ENCODE measurements around the gene ZNF638. TPM values are rescaled to one million over a fixed set of nuclear protein-coding genes. Genes with fewer than 3 reads are reported as not detected.

The ZNF638 gene
- polyA plus RNA-seq, 1 of the 3 experiments (the other 2 are of a cell fraction): 28.1 TPM

DNA sequence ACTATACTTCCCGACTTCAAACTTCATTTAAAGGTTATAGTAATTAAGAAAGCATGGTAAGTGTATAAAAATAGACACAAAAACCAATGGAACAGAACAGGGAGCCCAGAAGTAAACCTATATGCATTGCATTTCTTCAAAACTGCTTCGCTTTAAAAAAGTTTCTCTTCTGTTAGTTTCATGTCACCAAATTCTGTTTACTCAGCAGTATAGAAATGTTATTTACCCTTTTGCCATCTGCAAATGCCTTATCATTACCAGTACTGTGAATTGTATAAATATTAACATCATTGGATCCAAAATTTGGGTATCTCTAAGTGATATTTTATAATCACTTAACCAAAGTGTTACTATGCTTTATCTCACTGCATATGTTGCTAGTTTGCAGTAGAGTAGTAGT lies 45.9 kb upstream of the ZNF638 start:
- WGBS (ENCODE audit: low lambda C conversion rate): 83% methylated on average over 2 of the region's 2 CpGs
- Histone ChIP-seq H3K27me3 (ENCODE audit: insufficient read depth) (no peaks in the 10 kb centered on the region), H4K20me1 (ENCODE audit: insufficient read depth) (no peaks in the 10 kb centered on the region), H3K4me1 (ENCODE audit: control insufficient read depth in 1 of 2, insufficient read depth in 2 of 2, low read depth in 1 of 2, low read length in 1 of 2) (peaks cover 0 to 3% of the 10 kb centered on the region in 2 experiments; a peak in 2 of 4 replicates), H3K4me2 (no peak overlapping the region), H3K79me2 (ENCODE audit: insufficient read depth) (no peaks in the 10 kb centered on the region; the same call in 1 of the 2 replicates), H3K27ac (ENCODE audit: low read depth in 2 of 2, low read length in 1 of 2) (no peak overlapping the region), H3F3A (replicated peaks; ENCODE audit: insufficient read depth) (no peaks in the 10 kb centered on the region), H3K9ac (no peak overlapping the region), H2AFZ (ENCODE audit: low read depth) (no peak overlapping the region), H3K4me3 (ENCODE audit: low read depth in 2 of 2, low read length in 1 of 2) (no peak overlapping the region), H3K9me3 (no peaks in the 10 kb centered on the region), H3K9me2 (no peaks in the 10 kb centered on the region), H3K36me3 (replicated peaks in 1 of 2; ENCODE audit: control insufficient read depth in 1 of 2, insufficient read depth in 2 of 2, low read length in 1 of 2) (no peaks in the 10 kb centered on the region)
- no peak for TF ChIP-seq ZBTB33 (IDR thresholded peaks at IDR 0.05; ENCODE audit: borderline replicate concordance, low read depth)
- TF ChIP-seq SIN3A (IDR thresholded peaks at IDR 0.05; ENCODE audit: borderline replicate concordance, low read depth, low read length): no peak
- TF ChIP-seq JUND (IDR thresholded peaks at IDR 0.05): no peak
- TF ChIP-seq RXRA (IDR thresholded peaks at IDR 0.05; ENCODE audit: borderline replicate concordance, low read depth): no peak
- TF ChIP-seq, protein P1, sequence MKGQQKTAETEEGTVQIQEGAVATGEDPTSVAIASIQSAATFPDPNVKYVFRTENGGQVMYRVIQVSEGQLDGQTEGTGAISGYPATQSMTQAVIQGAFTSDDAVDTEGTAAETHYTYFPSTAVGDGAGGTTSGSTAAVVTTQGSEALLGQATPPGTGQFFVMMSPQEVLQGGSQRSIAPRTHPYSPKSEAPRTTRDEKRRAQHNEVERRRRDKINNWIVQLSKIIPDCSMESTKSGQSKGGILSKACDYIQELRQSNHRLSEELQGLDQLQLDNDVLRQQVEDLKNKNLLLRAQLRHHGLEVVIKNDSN (IDR thresholded peaks at IDR 0.05; ENCODE audit: borderline replicate concordance, low read depth): no peak
- no peak for TF ChIP-seq TEAD4 (IDR thresholded peaks at IDR 0.05; ENCODE audit: borderline replicate concordance, insufficient read depth)
- TF ChIP-seq RAD21 (IDR thresholded peaks at IDR 0.05; ENCODE audit: low read length): no peak
- TF ChIP-seq GABPA (IDR thresholded peaks at IDR 0.05; ENCODE audit: low read depth): no peak
- no peak for TF ChIP-seq MEF2A (IDR thresholded peaks at IDR 0.05; ENCODE audit: borderline replicate concordance, low read depth)
- POLR2A ChIA-PET: interaction anchor here (0.7 kb wide), 1 partner anchor 750 kb away, joined by 3 read pairs; no protein-coding TSS in a partner anchor
- DNase-seq: no peak
- CTCF ChIA-PET: interaction anchor here (6.5 kb wide), 1 partner anchor 14 kb away, joined by 43 read pairs; no protein-coding TSS in a partner anchor

DNA sequence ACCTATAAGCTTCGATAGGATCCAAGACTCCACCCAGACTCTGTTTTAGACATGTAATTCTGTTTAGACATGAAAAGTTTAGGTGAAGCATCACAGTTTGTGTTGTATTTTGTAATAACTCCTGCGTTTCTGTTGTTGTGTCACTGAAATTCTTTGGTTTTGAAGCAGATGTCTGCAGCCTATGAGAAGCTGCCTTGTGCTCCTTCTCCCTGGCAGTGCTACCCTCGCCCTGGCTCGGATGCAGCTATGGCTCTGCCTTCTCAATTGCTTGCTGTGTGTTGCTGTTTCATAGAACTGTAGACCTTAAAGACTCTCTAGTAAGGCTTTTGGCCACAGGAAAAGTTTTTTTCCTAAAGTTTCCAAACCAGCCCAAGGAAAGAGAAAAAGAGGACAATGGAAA lies 40.2 kb upstream of the ZNF638 start:
- no peak overlapping the region for H3K4me2 ChIP-seq
- H3K9ac ChIP-seq: no peak overlapping the region
- no peaks in the 10 kb centered on the region for H4K20me1 ChIP-seq (ENCODE audit: insufficient read depth)
- no peaks in the 10 kb centered on the region for H3K36me3 ChIP-seq (replicated peaks in 1 of 2; ENCODE audit: control insufficient read depth in 1 of 2, insufficient read depth in 2 of 2, low read length in 1 of 2)
- no peaks in the 10 kb centered on the region for H3K4me1 ChIP-seq (ENCODE audit: control insufficient read depth in 1 of 2, insufficient read depth in 2 of 2, low read depth in 1 of 2, low read length in 1 of 2)
- no peak overlapping the region for H3K4me3 ChIP-seq (ENCODE audit: low read depth in 2 of 2, low read length in 1 of 2)
- H3K9me3 ChIP-seq: no peaks in the 10 kb centered on the region
- H3F3A ChIP-seq (replicated peaks; ENCODE audit: insufficient read depth): no peaks in the 10 kb centered on the region
- CTCF ChIA-PET: interaction anchor here (1.1 to 6.5 kb wide), 3 partner anchors 8 to 219 kb away, joined by 3 to 43 read pairs (median 3); no protein-coding TSS in a partner anchor
- no peaks in the 10 kb centered on the region for H3K9me2 ChIP-seq
- WGBS (ENCODE audit: low lambda C conversion rate): 67% methylated on average over 4 of the region's 4 CpGs
- DNase-seq: no peak
- no peak overlapping the region for H2AFZ ChIP-seq (ENCODE audit: low read depth)
- POLR2A ChIA-PET: no interaction called here
- H3K79me2 ChIP-seq (ENCODE audit: insufficient read depth): no peaks in the 10 kb centered on the region; the same call in 1 of the 2 replicates
- no peak overlapping the region for H3K27ac ChIP-seq (ENCODE audit: low read depth in 2 of 2, low read length in 1 of 2)
- H3K27me3 ChIP-seq (ENCODE audit: insufficient read depth): no peaks in the 10 kb centered on the region
- TF ChIP-seq, protein P2, sequence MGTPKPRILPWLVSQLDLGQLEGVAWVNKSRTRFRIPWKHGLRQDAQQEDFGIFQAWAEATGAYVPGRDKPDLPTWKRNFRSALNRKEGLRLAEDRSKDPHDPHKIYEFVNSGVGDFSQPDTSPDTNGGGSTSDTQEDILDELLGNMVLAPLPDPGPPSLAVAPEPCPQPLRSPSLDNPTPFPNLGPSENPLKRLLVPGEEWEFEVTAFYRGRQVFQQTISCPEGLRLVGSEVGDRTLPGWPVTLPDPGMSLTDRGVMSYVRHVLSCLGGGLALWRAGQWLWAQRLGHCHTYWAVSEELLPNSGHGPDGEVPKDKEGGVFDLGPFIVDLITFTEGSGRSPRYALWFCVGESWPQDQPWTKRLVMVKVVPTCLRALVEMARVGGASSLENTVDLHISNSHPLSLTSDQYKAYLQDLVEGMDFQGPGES (IDR thresholded peaks at IDR 0.05; ENCODE audit: low read depth, low read length): no peak
- no peak for TF ChIP-seq ELF1 (IDR thresholded peaks at IDR 0.05)
- TF ChIP-seq, protein P3, sequence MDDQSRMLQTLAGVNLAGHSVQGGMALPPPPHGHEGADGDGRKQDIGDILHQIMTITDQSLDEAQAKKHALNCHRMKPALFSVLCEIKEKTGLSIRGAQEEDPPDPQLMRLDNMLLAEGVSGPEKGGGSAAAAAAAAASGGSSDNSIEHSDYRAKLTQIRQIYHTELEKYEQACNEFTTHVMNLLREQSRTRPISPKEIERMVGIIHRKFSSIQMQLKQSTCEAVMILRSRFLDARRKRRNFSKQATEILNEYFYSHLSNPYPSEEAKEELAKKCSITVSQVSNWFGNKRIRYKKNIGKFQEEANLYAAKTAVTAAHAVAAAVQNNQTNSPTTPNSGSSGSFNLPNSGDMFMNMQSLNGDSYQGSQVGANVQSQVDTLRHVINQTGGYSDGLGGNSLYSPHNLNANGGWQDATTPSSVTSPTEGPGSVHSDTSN (IDR thresholded peaks at IDR 0.05): no peak
- no peak for TF ChIP-seq TAF1 (IDR thresholded peaks at IDR 0.05; ENCODE audit: borderline replicate concordance, low read depth, low read length)
- TF ChIP-seq CHD2 (IDR thresholded peaks at IDR 0.05; ENCODE audit: low read length, partially characterized antibody): no peak
- TF ChIP-seq CTCF (IDR thresholded peaks at IDR 0.05): no peak
- TF ChIP-seq MXI1 (IDR thresholded peaks at IDR 0.05; ENCODE audit: low read depth, low read length): no peak
- no peak for TF ChIP-seq GATA2 (CRISPR knock-in tag; IDR thresholded peaks at IDR 0.05)
- no peak for TF ChIP-seq SMC3 (IDR thresholded peaks at IDR 0.05; ENCODE audit: low read depth, low read length)
- TF ChIP-seq EZH2phosphoT487 (IDR thresholded peaks at IDR 0.05; ENCODE audit: borderline replicate concordance, low read depth): no peak
- no peak for TF ChIP-seq EP300 (IDR thresholded peaks at IDR 0.05; ENCODE audit: borderline replicate concordance in 1 of 2, low read depth in 1 of 2, low read length in 1 of 2)
- TF ChIP-seq, protein P1 (IDR thresholded peaks at IDR 0.05; ENCODE audit: borderline replicate concordance, low read depth): no peak
- no peak for TF ChIP-seq GABPA (IDR thresholded peaks at IDR 0.05; ENCODE audit: low read depth)
- no peak for TF ChIP-seq RFX5 (IDR thresholded peaks at IDR 0.05; ENCODE audit: low read length)
